ENCODE data around the gene ARHGAP11A. TPM values are rescaled to one million over a fixed set of nuclear protein-coding genes. Genes with fewer than 3 reads are reported as not detected.

Gene ARHGAP11A
- total RNA-seq, 2 donors from 2014 or later, result 7.6 to 13.0 TPM

DNA sequence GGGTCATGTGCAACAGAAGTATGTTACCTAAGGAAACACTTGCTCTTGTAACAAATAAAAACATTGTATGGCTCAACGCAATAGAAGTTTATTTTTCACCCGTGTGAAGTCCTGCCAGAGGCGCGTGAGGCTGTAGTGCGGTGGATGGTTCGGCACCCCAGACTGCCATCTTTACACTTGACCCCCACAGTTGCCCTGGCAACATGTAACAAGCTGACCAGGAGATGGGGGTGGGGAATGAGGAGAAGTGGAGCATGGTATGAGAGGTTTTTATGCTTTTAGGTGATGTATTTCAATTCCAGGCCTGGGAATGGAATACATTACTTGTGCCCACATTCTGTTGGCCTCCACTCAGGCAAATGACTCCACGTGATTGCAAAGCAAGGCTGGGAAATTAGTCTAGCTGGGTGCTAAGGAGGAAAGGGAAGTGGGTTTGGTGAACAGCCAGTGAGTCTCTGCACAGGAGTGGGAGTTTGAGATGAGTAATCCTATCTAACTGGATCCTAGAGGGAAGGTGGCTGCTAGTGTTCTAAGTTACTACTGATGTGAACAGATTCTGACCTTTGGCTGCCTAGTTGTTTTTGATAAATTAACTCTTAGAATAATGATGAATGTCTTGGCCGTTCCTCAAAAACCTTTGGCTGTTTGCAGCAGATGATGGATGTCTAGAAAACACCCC, 68.7 kb downstream of the ARHGAP11A start:
- H3K9me3 ChIP-seq (ENCODE audit: control insufficient read depth, low read length, poor library complexity, severe bottlenecking), result no peaks in the 10 kb centered on the region
- no peaks in the 10 kb centered on the region for H3K36me3 Mint-ChIP-seq (ENCODE audit: low read depth)
- H3K4me1 Mint-ChIP-seq, result peaks cover 2% of the 10 kb centered on the region
- no peak for DNase-seq
- H3K27ac Mint-ChIP-seq, result no peak overlapping the region
- no peak overlapping the region for H3K4me3 Mint-ChIP-seq
- H3K27me3 Mint-ChIP-seq, result no peaks in the 10 kb centered on the region
- ATAC-seq, result no peak

DNA sequence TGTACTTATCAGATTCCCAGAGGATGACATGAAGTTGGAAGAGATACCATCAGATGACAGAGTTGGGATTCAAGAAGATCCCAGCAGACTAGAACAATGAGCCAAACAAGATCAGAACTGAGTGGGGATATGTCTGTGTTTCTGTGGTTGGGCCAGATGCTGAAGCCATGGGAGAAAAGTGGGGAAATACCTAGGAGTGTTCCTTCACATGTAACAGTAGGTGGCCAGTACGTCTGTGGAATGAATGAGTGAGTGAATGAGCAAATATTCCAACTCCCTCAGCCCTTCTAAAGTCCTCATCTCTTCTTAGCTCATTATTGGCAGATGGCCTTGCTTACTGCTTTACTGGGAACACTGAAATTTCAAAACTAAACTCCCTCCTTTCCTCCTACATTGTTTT, 70.3 kb downstream of the ARHGAP11A start:
- DNase-seq (no peak), ATAC-seq (no peak)
- Mint-ChIP-seq H3K27ac (no peak overlapping the region), H3K36me3 (ENCODE audit: low read depth) (no peaks in the 10 kb centered on the region), H3K4me3 (no peak overlapping the region), H3K4me1 (peaks cover 2% of the 10 kb centered on the region), H3K27me3 (no peaks in the 10 kb centered on the region)
- H3K9me3 ChIP-seq (ENCODE audit: control insufficient read depth, low read length, poor library complexity, severe bottlenecking), result no peaks in the 10 kb centered on the region

GRCh38 chr15:32687556-32687955, 72.3 kb downstream of the ARHGAP11A start:
- DNase-seq, result no peak
- no peaks in the 10 kb centered on the region for H3K9me3 ChIP-seq (ENCODE audit: control insufficient read depth, low read length, poor library complexity, severe bottlenecking)
- no peak for ATAC-seq
- Mint-ChIP-seq H3K36me3 (ENCODE audit: low read depth) (no peaks in the 10 kb centered on the region), H3K4me1 (peaks cover 2% of the 10 kb centered on the region), H3K27ac (no peak overlapping the region), H3K27me3 (peaks cover 8% of the 10 kb centered on the region), H3K4me3 (no peak overlapping the region)

GRCh38 chr15:32688151-32688639, 72.9 kb downstream of the ARHGAP11A start:
- no peak for ATAC-seq
- DNase-seq, result no peak
- no peaks in the 10 kb centered on the region for H3K9me3 ChIP-seq (ENCODE audit: control insufficient read depth, low read length, poor library complexity, severe bottlenecking)
- Mint-ChIP-seq H3K4me1 (peaks cover 2% of the 10 kb centered on the region), H3K27ac (no peak overlapping the region), H3K4me3 (no peak overlapping the region), H3K27me3 (peaks cover 8% of the 10 kb centered on the region), H3K36me3 (ENCODE audit: low read depth) (no peaks in the 10 kb centered on the region)

Other genes starting within 250 kb of the ARHGAP11A start
- gene GOLGA8K, start 212.2 kb upstream of the ARHGAP11A start, total RNA-seq, result under 1 TPM; 0.26 to 0.32 TPM
- gene GOLGA8O, start 159.9 kb upstream of the ARHGAP11A start, total RNA-seq, result 1 to 10 TPM in 1 of 2 donors, under 1 TPM in 1; 0.47 to 2.3 TPM
- 1 to 10 TPM; 3.9 to 6.3 TPM for gene GOLGA8N, start 22.0 kb upstream of the ARHGAP11A start, total RNA-seq
- gene SCG5, start 26.2 kb downstream of the ARHGAP11A start, total RNA-seq, result 1 to 10 TPM in 1 of 2 donors, under 1 TPM in 1; 0.80 to 2.0 TPM
- not detected for gene GREM1, start 102.5 kb downstream of the ARHGAP11A start, total RNA-seq